ENCODE data around the gene DYNLT4.

DNA sequence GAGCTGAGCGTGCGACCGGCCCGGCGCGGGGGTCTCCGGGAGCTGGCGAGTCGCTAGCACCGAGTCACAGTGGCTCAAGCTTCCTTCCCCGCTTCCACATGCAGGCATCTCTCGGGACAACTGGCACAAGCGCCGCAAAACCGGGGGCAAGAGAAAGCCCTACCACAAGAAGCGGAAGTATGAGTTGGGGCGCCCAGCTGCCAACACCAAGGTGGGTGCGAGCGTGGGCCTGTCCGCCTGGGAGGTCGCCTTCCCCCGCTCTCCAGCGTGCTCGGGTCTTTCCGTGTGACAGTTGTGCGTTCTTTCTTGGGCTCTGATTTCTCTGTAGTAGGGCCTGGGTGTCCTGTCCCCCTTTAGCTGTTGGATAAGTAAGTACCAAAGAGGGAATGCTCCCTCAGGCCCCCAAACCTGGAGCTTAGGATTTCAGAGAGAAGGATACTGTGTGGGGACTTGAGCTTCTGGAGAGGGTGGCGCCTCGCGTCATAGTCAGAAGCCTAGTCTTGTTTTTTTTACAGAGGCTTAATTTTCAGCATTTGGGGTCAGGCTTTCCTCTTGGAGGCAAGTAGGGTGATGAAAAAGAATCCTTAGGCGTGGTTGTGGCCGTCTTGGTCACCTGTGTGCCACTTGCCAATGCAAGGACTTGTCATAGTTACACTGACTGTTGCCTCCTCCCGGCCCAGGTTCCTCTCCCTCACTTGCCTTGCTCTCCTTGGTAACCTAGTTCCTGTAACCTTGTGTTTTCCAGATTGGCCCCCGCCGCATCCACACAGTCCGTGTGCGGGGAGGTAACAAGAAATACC lies 31.0 kb downstream of the DYNLT4 start:
- TF ChIP-seq, protein P1, sequence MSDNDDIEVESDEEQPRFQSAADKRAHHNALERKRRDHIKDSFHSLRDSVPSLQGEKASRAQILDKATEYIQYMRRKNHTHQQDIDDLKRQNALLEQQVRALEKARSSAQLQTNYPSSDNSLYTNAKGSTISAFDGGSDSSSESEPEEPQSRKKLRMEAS (IDR thresholded peaks at IDR 0.05) = no peak
- TF ChIP-seq, protein P2, sequence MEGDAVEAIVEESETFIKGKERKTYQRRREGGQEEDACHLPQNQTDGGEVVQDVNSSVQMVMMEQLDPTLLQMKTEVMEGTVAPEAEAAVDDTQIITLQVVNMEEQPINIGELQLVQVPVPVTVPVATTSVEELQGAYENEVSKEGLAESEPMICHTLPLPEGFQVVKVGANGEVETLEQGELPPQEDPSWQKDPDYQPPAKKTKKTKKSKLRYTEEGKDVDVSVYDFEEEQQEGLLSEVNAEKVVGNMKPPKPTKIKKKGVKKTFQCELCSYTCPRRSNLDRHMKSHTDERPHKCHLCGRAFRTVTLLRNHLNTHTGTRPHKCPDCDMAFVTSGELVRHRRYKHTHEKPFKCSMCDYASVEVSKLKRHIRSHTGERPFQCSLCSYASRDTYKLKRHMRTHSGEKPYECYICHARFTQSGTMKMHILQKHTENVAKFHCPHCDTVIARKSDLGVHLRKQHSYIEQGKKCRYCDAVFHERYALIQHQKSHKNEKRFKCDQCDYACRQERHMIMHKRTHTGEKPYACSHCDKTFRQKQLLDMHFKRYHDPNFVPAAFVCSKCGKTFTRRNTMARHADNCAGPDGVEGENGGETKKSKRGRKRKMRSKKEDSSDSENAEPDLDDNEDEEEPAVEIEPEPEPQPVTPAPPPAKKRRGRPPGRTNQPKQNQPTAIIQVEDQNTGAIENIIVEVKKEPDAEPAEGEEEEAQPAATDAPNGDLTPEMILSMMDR (IDR thresholded peaks at IDR 0.05; ENCODE audit: low read depth, low read length, missing input control) = no peak
- TF ChIP-seq, protein P3, sequence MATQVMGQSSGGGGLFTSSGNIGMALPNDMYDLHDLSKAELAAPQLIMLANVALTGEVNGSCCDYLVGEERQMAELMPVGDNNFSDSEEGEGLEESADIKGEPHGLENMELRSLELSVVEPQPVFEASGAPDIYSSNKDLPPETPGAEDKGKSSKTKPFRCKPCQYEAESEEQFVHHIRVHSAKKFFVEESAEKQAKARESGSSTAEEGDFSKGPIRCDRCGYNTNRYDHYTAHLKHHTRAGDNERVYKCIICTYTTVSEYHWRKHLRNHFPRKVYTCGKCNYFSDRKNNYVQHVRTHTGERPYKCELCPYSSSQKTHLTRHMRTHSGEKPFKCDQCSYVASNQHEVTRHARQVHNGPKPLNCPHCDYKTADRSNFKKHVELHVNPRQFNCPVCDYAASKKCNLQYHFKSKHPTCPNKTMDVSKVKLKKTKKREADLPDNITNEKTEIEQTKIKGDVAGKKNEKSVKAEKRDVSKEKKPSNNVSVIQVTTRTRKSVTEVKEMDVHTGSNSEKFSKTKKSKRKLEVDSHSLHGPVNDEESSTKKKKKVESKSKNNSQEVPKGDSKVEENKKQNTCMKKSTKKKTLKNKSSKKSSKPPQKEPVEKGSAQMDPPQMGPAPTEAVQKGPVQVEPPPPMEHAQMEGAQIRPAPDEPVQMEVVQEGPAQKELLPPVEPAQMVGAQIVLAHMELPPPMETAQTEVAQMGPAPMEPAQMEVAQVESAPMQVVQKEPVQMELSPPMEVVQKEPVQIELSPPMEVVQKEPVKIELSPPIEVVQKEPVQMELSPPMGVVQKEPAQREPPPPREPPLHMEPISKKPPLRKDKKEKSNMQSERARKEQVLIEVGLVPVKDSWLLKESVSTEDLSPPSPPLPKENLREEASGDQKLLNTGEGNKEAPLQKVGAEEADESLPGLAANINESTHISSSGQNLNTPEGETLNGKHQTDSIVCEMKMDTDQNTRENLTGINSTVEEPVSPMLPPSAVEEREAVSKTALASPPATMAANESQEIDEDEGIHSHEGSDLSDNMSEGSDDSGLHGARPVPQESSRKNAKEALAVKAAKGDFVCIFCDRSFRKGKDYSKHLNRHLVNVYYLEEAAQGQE (IDR thresholded peaks at IDR 0.05) = no peak
- TF ChIP-seq RAD21 (IDR thresholded peaks at IDR 0.05) (no peak), JUND (IDR thresholded peaks at IDR 0.05) (no peak), TAF1 (conservative IDR thresholded peaks at IDR 0.05) (no peak), SP1 (IDR thresholded peaks at IDR 0.05) (no peak), RXRA (IDR thresholded peaks at IDR 0.05) (no peak)
- TF ChIP-seq, protein P4, sequence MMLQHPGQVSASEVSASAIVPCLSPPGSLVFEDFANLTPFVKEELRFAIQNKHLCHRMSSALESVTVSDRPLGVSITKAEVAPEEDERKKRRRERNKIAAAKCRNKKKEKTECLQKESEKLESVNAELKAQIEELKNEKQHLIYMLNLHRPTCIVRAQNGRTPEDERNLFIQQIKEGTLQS (IDR thresholded peaks at IDR 0.05) = no peak
